Measurements from ENCODE around the gene HOXA3.

HOXA3 gene

GRCh38 chr7:27132978-27133377 lies 19.4 kb downstream of the HOXA3 start:
- H3K4me1 ChIP-seq (ENCODE audit: control insufficient read depth, insufficient read depth, low read length, unreplicated experiment) = peaks cover 8% of the 10 kb centered on the region
- H3K4me3 ChIP-seq (ENCODE audit: low read depth, low read length) = no peak overlapping the region
- H3K27ac ChIP-seq (ENCODE audit: low read depth, low read length) = no peak overlapping the region
- no peaks in the 10 kb centered on the region for H3K36me3 ChIP-seq (ENCODE audit: insufficient read depth, low read length)
- H3K79me2 ChIP-seq (ENCODE audit: control insufficient read depth, insufficient read depth, low read length, unreplicated experiment) = no peaks in the 10 kb centered on the region
- H2AFZ ChIP-seq (ENCODE audit: low read length, unreplicated experiment) = no peak overlapping the region
- peaks cover 98% of the 10 kb centered on the region for H3K27me3 ChIP-seq (ENCODE audit: insufficient read depth, low read length)

DNA sequence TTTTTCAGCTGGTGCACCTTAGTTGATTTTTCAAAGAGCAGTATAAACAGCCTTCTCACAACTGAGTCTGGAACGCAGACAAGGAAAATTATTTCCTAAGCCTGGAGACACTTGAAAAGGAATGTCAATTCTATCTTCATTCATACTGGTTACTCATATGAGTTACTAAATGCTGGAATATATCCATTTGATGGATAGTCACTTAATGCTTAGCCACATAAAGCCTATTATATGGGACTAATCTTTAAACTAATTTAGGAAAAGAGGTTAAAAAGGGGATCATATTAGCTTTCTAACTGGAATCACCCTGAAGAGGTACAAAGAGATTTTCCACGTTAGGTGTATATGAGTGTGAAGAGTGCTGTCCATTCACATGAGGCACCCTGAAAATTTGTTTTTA lies 20.2 kb downstream of the HOXA3 start:
- Histone ChIP-seq H2AFZ (ENCODE audit: low read length, unreplicated experiment) (no peak overlapping the region), H3K27me3 (ENCODE audit: insufficient read depth, low read length) (peaks cover 98% of the 10 kb centered on the region), H3K79me2 (ENCODE audit: control insufficient read depth, insufficient read depth, low read length, unreplicated experiment) (no peaks in the 10 kb centered on the region), H3K36me3 (ENCODE audit: insufficient read depth, low read length) (no peaks in the 10 kb centered on the region), H3K27ac (ENCODE audit: low read depth, low read length) (no peak overlapping the region), H3K4me3 (ENCODE audit: low read depth, low read length) (no peak overlapping the region), H3K4me1 (ENCODE audit: control insufficient read depth, insufficient read depth, low read length, unreplicated experiment) (peaks cover 8% of the 10 kb centered on the region)

GRCh38 chr7:27131390-27131819 lies 21.0 kb downstream of the HOXA3 start:
- Histone ChIP-seq H3K27me3 (ENCODE audit: insufficient read depth, low read length) (peaks cover 98% of the 10 kb centered on the region), H3K79me2 (ENCODE audit: control insufficient read depth, insufficient read depth, low read length, unreplicated experiment) (no peaks in the 10 kb centered on the region), H3K27ac (ENCODE audit: low read depth, low read length) (no peak overlapping the region), H3K36me3 (ENCODE audit: insufficient read depth, low read length) (no peaks in the 10 kb centered on the region), H3K4me1 (ENCODE audit: control insufficient read depth, insufficient read depth, low read length, unreplicated experiment) (peaks cover 8% of the 10 kb centered on the region), H2AFZ (ENCODE audit: low read length, unreplicated experiment) (no peak overlapping the region), H3K4me3 (ENCODE audit: low read depth, low read length) (peak overlapping the region; percentile 68)

GRCh38 chr7:27130540-27131389 lies 21.6 kb downstream of the HOXA3 start, which contains the start of gene HOXA4:
HOXA4 (minus strand) TSS chr7:27130757; CDS start chr7:27130733, 24 bp downstream.
- H2AFZ ChIP-seq (ENCODE audit: low read length, unreplicated experiment) = no peak within 1 kb of the TSS
- H3K27me3 ChIP-seq (ENCODE audit: insufficient read depth, low read length) = peaks cover 98% of the 10 kb centered on the region
- H3K4me1 ChIP-seq (ENCODE audit: control insufficient read depth, insufficient read depth, low read length, unreplicated experiment) = peaks cover 2% of the 10 kb centered on the region
- H3K36me3 ChIP-seq (ENCODE audit: insufficient read depth, low read length) = no peaks in the 10 kb centered on the region
- H3K27ac ChIP-seq (ENCODE audit: low read depth, low read length) = no peak within 1 kb of the TSS
- H3K4me3 ChIP-seq (ENCODE audit: low read depth, low read length) = peak within 1 kb of the TSS; percentile 68
- H3K79me2 ChIP-seq (ENCODE audit: control insufficient read depth, insufficient read depth, low read length, unreplicated experiment) = no peaks in the 10 kb centered on the region

DNA sequence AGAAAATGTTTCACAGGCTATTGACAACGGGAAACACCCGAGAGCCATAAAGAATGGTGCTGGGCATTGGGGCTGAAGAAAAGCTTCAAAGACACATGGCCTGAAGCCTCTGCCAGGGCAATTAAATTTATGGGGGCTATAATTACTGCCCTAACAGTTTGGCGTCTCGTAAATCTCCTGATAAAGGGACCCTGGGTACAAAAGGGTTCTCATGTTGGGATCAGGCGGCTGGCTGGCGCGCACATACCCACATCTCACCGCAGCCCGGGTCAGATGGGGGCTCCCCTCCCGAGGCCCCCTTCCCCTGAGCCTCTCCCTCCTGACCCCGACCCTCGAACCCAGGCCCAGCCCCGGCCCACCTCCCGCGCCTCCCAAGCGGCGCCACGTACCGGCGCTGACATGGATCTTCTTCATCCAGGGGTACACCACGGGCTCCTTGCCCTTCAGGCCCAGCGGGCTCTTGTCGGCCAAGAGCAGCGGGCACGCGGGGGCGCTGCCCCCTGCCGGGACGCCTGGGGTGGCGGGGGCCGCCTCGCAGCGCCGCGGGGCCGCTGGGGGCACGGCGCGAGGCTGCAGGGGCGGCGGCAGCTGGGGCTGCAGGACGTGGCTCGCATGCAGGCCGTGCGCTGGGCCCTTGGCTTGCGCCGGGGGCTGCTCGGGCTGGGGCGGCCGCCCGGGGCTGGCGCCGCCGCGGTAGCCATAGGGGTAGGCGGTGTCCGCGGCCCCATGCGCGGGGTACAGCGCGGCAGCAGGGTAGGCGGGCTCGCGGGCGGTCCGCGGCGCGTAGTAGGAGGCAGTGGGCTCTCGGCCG lies 22.4 kb downstream of the HOXA3 start:
- Histone ChIP-seq H3K27ac (ENCODE audit: low read depth, low read length) (no peak overlapping the region), H3K79me2 (ENCODE audit: control insufficient read depth, insufficient read depth, low read length, unreplicated experiment) (no peaks in the 10 kb centered on the region), H3K27me3 (ENCODE audit: insufficient read depth, low read length) (peaks cover 98% of the 10 kb centered on the region), H3K4me1 (ENCODE audit: control insufficient read depth, insufficient read depth, low read length, unreplicated experiment) (no peaks in the 10 kb centered on the region), H2AFZ (ENCODE audit: low read length, unreplicated experiment) (no peak overlapping the region), H3K36me3 (ENCODE audit: insufficient read depth, low read length) (no peaks in the 10 kb centered on the region), H3K4me3 (ENCODE audit: low read depth, low read length) (peak overlapping the region; percentile 68; the same call in 1 of the 2 replicates)

GRCh38 chr7:27128776-27129728 lies 23.3 kb downstream of the HOXA3 start:
- no peak overlapping the region for H2AFZ ChIP-seq (ENCODE audit: low read length, unreplicated experiment)
- H3K4me1 ChIP-seq (ENCODE audit: control insufficient read depth, insufficient read depth, low read length, unreplicated experiment) = no peaks in the 10 kb centered on the region
- no peak overlapping the region for H3K4me3 ChIP-seq (ENCODE audit: low read depth, low read length)
- H3K79me2 ChIP-seq (ENCODE audit: control insufficient read depth, insufficient read depth, low read length, unreplicated experiment) = no peaks in the 10 kb centered on the region
- no peaks in the 10 kb centered on the region for H3K36me3 ChIP-seq (ENCODE audit: insufficient read depth, low read length)
- no peak overlapping the region for H3K27ac ChIP-seq (ENCODE audit: low read depth, low read length)
- H3K27me3 ChIP-seq (ENCODE audit: insufficient read depth, low read length) = peaks cover 98% of the 10 kb centered on the region

- H3K27me3 ChIP-seq (ENCODE audit: insufficient read depth, low read length) = peaks cover 98% of the 10 kb centered on the region
- H3K36me3 ChIP-seq (ENCODE audit: insufficient read depth, low read length) = no peaks in the 10 kb centered on the region
- no peak overlapping the region for H3K27ac ChIP-seq (ENCODE audit: low read depth, low read length)
- no peak overlapping the region for H2AFZ ChIP-seq (ENCODE audit: low read length, unreplicated experiment)
- H3K4me1 ChIP-seq (ENCODE audit: control insufficient read depth, insufficient read depth, low read length, unreplicated experiment) = peaks cover 4% of the 10 kb centered on the region
- no peak overlapping the region for H3K4me3 ChIP-seq (ENCODE audit: low read depth, low read length)
- H3K79me2 ChIP-seq (ENCODE audit: control insufficient read depth, insufficient read depth, low read length, unreplicated experiment) = no peaks in the 10 kb centered on the region
Observed at GRCh38 chr7:27128034-27128433, 24.3 kb downstream of the HOXA3 start.

- H2AFZ ChIP-seq (ENCODE audit: low read length, unreplicated experiment) = no peak overlapping the region
- H3K27me3 ChIP-seq (ENCODE audit: insufficient read depth, low read length) = peaks cover 98% of the 10 kb centered on the region
- no peak overlapping the region for H3K4me3 ChIP-seq (ENCODE audit: low read depth, low read length)
- H3K4me1 ChIP-seq (ENCODE audit: control insufficient read depth, insufficient read depth, low read length, unreplicated experiment) = peaks cover 4% of the 10 kb centered on the region
- H3K79me2 ChIP-seq (ENCODE audit: control insufficient read depth, insufficient read depth, low read length, unreplicated experiment) = no peaks in the 10 kb centered on the region
- no peak overlapping the region for H3K27ac ChIP-seq (ENCODE audit: low read depth, low read length)
- no peaks in the 10 kb centered on the region for H3K36me3 ChIP-seq (ENCODE audit: insufficient read depth, low read length)
Observed at GRCh38 chr7:27126596-27127327, 25.6 kb downstream of the HOXA3 start.

GRCh38 chr7:27125986-27126394 lies 26.4 kb downstream of the HOXA3 start:
- Histone ChIP-seq H3K4me3 (ENCODE audit: low read depth, low read length) (no peak overlapping the region), H3K36me3 (ENCODE audit: insufficient read depth, low read length) (no peaks in the 10 kb centered on the region), H3K79me2 (ENCODE audit: control insufficient read depth, insufficient read depth, low read length, unreplicated experiment) (no peaks in the 10 kb centered on the region), H3K27me3 (ENCODE audit: insufficient read depth, low read length) (peaks cover 98% of the 10 kb centered on the region), H3K27ac (ENCODE audit: low read depth, low read length) (no peak overlapping the region), H3K4me1 (ENCODE audit: control insufficient read depth, insufficient read depth, low read length, unreplicated experiment) (peaks cover 4% of the 10 kb centered on the region), H2AFZ (ENCODE audit: low read length, unreplicated experiment) (no peak overlapping the region)

Data from ACC112 (cell line).